Activated naive CD4-positive, alpha-beta T cell treated with Interleukin-2 at 50 U/mL for 16 hours (primary cell): ENCODE measurements around the gene CFAP65.

Experiments
- DNase-seq: peaks from one replicate; pipeline ENCODE4 v3.0.0-alpha.2; 2020

CFAP65 gene

DNA sequence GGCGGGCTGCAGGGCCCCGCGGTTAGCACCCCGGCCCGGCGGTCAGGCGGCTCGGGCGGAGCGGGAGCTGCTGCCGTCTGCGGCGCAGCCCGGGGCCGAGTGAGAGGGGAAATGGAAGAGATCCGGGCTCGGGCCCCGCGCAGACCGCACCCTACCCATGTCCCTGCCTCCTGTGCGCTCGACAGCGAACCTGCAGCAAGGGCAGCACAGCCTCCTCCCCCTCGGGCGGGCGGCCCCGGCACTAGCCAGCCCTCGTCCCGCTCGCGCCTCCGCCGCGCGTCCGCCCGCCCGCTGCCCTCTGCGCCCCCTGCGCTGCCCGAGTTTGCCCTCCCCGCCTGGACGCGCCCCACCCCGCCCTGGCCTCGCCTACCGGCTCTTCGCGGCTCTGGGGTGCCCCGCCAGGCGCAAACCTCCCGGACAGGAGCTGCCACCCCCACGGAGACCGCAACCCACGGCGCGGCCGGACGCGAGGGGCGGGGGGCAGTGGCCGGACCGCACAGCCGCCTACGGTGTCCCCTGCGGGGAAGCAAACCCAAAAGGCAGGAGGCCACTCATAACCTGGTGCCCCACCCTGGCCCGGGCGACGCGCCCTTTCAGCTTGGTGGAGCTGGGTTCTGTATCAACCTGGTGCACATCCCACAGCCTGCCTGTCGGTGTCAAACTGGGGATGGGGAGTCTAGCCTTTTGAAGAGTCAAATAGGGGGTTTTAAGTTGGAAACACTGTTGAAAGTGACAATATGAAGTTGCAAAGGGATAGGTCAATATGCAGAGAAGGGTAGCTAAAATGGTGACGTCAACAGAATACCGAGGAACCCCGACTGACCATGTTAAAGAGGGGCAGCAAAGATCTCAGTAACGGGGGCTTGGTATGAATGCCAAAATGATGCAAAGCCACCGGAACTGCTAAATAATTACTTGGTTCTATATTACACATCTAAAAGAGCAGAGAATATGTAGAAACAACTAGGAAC lies 19.8 kb upstream of the CFAP65 start, which contains the start of gene IHH:
IHH (minus strand) TSS at position 101 of the 971 bp plus-strand sequence. CDS start 454 bp downstream, outside the sequence.
- DNase-seq: peak; percentile 13

DNA sequence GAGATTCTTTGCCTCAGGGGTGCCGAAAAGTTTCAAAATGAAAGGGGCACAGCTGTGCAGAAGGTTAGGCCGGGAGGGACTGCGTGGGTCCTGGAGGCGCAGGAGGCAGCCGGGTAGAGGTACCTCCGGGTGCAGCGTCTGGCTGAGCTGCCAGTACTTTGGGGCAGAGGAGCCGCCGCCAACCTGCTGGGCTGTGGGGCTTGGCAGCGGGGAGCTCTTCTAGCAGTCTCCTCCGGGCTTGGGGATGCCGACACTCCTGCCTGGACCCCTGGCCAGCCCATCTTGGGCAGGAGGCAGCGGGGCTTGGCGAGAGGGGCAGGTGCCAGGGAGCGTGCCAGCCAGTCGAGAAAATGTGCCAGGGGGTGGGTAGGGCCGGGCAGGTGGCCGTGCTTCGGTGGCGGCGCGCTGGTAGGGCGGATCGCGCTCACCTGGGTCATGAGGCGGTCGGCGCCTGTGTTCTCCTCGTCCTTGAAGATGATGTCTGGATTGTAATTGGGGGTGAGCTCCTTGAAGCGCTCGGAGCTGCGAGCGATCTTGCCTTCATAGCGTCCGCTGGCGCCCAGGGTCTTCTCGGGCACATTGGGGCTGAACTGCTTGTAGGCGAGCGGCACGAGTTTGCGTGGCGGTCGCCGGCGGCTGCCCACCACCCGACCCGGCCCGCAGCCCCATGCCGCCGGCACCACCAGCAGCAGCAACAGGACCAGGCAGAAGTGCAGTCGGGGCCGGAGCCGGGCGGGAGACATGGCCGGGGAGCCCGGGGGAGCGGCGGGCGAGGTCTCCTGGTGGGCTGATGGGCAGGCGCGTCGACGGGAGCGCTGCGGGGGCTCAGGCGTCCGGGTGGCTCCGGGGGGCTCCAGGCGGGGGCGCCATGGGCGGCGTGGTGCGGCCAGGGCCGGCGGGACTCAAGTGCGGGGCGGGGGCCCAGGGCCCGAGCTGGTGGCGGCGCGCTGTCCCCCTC lies 18.7 kb upstream of the CFAP65 start:
- DNase-seq: no peak

DNA sequence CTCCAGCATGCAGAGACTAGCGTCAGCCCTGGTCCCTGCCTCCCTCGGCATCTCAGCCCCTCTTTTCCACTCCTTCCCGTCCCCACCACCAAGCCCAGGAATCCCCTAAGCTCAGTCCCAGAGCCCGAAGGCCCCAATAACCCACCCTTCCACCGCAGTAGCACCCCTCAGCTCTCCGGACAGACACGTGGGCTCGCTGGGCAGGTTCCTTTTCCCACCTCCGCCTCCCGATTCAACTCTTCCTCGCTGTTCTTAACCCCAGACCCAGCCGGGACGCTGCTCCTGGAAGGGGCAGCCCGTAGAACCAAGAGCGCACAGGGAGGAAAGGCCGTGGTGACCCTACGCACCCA lies 18.0 kb upstream of the CFAP65 start:
- DNase-seq: no peak

DNA sequence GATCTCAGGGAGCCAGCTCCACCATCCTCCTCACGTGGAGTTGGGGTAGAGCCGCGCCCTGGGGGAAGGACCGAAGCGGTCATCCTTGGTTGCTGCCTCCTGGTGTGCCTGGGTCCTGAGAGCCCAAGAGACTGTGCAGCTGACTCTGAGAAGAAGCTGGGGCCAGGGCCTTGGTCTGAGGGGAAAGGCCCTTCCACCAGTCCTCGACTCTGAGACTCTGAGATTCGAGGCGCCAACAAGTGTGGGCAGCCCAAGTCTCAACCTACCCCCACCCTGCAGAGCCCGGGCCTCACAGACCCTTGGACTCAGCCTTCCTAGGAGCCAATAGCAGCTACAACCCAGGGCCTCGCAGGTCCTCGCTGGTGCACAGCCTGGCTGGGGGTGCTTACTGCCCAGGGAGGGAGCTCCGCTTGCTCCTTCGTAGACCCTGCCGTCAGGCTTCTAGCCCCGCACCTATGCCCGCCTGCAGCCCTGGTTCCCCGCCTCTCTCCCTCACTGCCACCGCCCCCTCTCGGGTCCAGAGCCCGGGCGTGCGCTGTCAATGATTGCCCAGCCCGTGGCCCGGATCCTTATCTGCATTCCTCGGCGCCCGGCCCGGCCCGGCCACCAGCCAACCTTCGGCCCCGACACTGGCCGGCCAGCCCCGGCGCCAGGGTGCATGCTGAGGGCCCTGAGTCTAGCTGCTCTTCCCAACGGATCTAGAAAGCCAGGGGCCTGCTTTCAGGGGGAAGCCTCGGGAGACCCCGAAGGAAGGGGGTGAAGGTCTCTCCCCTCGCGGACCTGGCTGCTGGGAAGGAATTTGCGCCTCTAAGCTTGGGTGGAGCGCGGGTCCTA lies 17.4 kb upstream of the CFAP65 start:
- peak; percentile 2 for DNase-seq

DNA sequence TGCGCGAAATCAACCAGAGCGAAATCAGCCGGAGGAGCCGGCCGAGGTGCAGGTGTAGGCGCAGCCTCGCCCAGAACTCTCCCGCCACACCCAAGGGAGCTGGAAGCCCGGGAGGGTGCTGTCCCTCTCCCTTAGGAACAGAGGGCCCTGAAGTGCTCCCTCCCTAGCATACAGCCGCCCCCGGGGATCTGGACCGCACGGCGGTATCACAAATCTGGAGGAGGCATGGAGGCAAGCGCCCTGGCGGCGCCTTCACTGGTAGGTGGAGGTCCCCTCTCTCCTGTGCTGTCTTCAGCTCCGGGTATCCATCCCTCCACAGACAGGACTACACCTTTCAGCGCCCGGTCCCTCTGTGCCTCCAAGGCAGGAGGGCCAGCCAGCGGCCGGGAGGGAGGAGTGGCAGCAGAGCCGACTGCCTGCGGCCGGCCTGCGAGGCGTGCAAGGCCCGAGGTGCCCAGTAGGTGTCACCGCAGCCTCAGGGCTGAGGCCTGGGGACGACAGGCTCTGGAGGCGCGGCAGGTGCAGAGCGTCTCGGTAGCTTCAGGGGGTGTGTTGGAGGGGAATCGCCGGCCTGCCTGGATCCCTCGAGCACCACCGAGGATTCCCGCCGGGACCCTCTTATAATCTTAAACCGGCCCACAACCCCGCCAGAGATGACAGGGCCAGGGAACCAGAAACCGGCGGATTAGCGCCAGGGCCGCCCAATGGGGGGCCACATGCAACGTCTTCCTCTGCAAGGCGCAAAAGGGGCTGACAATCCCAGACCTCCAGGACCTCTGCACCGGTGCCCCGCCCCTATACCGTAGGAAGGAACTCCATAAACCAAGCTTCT lies 16.6 kb upstream of the CFAP65 start:
- DNase-seq: peak; percentile 82

DNA sequence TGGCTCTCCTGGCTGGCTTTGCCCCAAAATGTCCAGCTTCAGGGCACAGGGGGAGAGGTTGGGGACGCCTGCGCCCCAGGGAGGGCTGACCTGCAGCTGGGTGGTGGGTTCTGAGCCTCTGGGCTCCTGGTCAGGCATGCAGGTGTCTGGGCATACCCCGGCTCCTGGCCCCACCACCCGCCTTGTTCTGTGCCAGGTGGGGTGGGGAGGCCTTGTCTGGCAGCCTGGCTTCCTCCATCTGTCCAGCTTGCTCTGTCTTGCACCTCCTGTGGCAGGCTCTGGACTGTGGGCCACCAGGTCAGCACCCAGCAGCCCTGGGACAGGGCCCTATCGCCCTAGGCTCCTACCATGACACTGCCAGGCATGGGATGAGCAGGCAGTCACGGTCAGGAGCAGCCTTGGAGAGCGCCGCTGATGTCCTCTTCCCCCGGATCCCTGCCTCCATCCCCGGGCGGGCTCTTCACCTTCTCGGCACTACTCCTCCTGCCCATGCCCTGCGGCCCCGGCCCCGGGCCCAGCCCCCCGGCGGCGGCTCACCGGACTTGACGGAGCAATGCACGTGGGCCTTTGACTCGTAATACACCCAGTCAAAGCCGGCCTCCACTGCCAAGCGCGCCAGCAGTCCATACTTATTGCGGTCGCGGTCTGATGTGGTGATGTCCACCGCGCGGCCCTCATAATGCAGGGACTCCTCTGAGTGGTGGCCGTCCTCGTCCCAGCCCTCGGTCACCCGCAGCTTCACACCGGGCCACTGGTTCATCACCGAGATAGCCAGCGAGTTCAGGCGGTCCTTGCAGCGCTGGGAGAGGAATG lies 15.8 kb upstream of the CFAP65 start:
- no peak for DNase-seq

DNA sequence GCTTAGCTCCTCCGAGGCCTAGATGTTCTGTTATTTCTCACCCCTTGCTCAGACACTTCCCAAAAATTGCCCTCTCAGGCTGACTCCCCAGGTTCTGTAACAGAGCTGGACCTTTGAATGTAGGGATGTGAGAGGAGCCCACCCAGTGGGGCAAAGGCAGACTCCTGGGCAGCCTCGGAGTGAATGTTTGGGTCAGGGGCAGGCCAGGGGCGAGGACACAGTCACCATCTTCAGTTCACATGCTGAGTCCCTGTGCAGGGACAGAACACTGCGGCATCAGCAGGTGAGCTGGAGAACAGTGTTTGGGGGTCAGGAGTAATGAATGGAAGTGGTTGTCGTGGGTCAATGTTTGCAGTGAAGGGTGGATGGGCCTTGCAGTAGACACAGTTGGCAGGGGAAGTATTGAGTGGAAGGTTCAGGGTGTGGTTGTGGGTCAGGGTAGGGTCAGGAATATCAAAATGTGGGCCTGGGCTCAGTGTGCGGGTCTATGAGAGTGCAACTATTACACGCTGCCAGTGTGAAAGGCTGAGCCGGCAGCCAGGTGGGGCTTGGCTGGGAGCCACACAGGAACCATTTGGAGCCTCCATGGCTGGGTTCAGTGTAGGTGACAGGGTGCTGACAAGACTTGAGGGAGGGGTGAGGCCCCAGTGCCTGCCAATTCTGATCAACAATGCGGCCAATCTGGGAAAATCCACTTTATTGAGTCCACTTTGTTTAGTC lies 15.0 kb upstream of the CFAP65 start:
- DNase-seq: no peak

DNA sequence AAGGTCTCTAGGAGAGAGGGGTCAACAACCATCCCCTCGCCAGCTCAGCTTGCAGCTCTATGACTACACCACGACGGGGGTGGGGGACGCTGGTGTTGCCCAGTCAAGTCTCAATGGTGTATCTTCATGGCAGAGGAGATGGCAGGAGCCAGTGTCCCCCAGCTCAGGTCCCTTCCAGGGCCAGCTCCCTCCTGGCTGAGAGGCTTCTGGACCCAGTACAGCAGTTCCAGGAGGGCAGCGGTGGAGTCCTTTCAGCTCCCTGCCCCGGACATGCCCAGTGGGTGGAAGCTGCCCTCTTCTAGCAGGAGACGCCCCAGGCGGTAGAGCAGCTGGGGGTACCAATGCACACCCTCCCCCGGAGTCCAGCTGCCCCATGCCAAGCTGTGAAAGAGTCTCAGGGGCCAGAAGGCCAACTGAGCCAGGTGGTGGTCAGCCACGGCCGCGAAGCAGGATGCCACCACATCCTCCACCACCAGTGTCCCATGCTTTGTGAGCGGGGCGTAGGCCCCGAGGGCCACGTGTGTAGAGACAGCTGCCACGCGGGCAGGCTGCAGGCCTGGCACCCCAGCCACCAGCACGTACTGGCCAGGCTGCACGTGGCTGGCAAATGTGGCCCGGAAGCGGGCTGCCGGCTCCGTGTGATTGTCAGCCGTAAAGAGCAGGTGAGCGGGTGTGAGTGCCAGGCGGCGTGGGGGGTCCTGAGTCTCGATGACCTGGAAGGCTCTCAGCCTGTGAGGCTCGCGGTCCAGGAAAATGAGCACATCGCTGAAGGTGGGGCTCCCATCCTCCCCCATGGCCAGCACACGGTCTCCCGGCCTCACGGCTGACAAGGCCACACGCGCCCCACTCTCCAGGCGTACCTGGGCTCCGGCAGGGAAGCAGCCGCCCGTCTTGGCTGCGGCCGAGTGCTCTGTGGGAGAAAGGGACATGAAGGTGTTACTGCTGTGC lies 13.9 kb upstream of the CFAP65 start:
- no peak for DNase-seq

DNA sequence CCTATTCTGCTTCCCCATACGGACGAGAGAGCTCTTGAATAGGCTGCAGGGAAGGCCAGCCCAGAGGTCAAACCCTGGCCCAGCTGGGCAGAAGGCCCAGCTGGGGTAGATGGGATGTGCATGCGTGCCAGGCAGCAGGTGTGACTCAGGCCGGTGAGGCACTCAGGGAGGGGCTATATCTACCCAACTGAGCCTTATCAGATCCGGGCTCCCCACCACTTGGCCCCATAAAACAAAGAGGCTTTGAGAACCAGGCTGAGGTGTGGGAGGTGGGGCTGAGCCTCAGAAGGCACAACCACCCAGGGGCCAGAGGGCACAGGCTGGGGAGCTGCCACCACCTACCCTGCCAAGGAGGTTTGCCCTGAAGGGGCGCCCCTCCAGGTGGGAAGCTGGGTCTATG lies 8.0 kb upstream of the CFAP65 start:
- no peak for DNase-seq

DNA sequence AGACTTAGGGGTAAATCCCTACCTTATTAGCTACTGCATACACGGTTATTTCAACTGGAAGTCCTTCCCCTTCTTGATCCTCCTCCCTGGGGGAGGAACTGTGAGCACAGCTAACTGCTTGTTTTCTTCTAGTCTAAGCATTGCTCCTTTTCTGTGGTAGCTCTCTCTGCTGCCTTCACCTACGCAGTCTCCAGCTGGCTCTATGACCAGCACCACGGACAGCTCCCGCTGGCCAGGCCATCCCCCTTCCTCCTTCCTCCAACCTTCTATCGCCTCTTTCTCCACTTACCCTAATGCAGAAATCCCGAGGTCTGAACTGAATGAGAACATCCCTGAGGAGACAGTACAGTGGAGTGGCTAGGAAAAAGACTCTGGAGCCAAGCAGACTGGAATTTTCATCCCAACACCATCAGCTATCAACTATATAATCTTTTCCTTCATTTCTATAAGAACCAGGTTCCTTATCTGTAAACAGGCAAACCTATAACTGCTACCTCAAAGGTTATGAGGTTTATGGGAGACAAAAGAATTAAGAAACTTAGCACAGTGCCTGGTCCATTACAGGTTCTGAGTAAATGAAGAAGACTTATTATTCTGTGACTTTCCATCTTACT lies 4.7 kb upstream of the CFAP65 start:
- DNase-seq: peak; percentile 16

DNA sequence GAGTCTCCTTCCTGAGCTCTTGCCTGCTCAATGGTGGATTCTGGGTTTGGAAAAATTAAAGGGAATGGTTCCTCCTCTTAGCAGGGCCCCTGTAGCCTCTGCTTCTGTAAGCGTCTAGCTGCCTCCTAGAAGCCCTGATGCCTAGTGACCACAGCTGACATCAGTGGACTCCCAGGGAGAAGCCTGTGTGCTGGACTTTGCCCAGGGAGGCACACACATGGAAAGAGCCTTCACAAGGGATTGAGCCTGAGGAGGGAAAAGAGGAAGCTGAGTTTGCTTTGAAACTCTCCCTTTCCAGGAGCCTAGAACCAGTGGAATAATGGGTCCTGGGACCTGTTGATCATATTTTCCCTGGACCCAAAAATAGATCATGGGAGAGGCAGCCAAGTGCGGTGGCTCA lies 1.4 kb upstream of the CFAP65 start:
- DNase-seq: no peak

DNA sequence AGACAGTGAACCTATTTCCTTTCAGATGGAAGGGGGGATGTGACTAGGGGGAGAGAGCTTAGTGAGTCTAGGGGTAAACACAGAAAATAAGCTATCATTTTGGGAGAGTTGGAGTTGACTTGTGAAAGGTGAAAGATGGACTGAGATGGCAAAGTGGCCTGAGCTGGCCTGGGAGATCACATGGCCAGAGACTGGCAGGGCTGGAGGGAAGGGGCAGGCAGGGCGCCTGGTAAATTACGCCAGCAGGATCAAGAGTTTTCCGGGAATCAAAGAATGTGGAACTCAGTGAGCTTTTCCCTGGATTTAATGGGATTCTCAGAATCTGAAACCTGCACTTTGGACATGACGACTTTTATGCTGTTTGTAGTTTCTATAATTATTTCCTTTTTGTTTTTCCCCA lies 841 bp upstream of the CFAP65 start:
- no peak for DNase-seq

DNA sequence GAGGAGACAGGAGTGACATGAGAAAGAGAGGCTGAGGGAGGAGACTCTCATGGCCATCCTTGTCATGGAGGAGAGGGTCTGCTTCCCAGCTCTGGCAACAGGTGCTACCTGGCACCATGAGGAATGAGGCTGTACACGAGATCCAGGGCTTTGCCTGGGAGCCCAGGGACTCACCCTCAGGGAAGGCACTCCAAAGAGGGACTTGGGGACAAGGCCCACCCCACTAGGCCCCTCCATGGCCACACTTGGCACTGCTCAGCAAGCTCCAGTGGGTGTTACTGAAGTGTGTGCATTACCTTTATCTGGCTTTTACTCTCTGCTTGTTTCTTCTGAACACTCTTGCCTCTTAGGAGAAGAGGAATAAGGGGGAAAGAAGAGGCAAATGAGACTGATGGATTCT lies 2.7 kb downstream of the CFAP65 start:
- no peak for DNase-seq

DNA sequence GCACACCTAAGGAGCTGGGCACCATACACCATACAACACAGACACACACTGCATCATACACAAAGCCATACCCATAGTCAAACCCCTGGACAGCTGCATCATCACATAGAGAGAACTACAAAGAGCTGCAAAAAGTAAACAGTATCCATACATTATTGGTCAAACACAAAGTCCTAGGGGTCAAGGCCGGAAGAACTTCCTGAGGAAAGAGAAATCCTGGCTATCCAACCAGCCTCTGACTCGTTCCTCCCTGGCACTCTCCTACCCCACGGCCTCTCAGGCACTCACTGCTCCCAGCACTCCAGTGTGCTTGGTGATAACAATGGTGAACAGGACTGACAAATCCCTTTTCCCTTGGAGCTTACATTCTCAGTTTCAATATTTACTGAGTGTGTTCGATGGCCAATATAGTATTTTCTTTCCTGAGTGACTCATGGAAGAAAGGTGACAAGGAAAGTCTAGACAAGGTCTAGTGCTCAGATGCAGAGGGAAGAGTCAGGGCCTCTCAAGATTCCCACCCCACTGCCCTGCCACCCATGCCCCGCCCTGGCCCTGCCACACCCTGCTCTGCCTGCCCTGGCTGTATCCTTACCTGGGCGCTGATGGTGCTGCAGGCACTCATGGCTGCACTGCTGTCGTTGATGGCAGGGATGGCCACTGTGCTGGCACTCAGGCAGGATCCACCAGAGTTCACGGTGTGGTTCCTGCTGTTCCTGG lies 3.4 kb downstream of the CFAP65 start:
- DNase-seq: no peak

DNA sequence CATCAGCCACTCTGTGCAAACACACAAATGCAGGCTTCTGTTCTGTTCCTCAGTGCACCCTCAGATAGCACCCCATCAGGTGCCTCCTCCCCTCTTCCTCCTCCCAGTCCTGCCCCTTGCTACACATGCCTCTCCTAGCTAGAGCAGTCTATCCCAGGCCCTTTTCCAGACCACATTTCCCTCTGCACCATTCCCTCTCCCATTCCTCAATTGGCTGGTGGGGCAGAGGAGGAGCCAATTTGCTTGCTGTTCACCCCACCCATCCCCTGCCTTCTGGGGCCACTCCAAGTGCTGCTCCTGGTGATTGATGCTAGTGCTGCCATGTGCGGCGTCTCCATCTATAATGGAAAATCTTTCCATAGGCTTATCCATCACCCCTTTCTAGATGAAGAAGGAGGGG lies 5.4 kb downstream of the CFAP65 start:
- no peak for DNase-seq

DNA sequence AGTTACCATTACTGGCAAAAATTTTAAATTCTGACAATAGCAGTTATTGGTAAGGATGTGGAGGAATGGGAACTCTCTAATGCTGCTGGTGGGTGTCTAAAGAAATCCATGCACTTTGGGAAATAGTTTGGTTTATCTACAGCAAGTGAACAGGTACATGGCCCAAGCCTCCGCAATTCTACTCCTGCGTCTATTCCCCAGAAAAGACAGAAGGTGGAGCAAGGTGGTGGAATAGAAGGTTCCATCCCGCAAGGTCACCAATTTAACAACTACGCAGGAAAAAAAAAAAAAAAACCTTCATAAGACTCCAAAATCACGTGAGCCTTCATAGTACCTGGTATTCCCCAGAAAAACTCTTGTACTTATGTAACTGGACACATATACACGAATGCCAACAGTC lies 6.5 kb downstream of the CFAP65 start:
- no peak for DNase-seq

DNA sequence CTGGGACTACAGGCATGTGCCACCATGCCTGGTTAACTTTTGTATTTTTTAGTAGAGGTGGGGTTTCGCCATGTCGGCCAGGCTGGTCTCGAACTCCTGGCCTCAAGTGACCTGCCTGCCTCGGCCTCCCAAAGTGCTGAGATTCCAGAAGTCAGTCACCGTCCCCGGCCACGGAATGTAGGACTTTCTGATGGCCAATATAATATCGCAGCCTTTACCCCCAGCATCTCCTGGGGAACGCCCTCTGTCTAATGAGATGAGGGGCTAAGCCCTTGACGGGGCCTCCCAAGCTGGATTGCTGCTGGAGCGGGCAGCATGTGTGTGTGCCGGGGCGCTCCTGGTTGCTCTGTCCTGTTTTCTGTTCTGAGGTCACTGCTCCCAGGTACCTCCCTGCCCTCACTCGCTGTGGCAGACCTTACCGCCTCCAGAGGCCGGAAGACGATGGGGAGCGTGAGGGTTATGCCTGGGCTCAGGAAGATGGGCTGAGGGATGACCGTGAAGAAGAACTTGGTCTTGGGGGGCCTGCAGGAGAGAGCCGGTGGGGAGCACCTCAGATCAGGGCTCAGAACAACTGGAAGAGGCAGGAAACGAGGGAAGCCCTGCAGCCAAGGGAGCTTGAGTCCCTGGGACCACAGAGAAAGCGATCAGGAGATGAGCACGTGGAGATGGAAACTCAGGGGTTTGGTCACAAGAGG lies 9.1 kb downstream of the CFAP65 start:
- no peak for DNase-seq
